ENCODE results near the gene TMEM179B. TPM values are rescaled to one million over a fixed set of nuclear protein-coding genes. Genes with fewer than 3 reads are reported as not detected.
"Not testable (repeated sequence)": the region's sequence is repeated elsewhere in the genome, so short reads cannot be mapped to it uniquely, and the experiment has no call there.

The TMEM179B gene
- total RNA-seq, 1 donor from 2014 or later: 20.5 TPM

- H3K9me3 ChIP-seq (replicated peaks): no peaks in the 10 kb centered on the region
- intact Hi-C loops (cut with micrococcal nuclease): no loop called here
Observed at GRCh38 chr11:62811659-62812058, 24.5 kb downstream of the TMEM179B start.

DNA sequence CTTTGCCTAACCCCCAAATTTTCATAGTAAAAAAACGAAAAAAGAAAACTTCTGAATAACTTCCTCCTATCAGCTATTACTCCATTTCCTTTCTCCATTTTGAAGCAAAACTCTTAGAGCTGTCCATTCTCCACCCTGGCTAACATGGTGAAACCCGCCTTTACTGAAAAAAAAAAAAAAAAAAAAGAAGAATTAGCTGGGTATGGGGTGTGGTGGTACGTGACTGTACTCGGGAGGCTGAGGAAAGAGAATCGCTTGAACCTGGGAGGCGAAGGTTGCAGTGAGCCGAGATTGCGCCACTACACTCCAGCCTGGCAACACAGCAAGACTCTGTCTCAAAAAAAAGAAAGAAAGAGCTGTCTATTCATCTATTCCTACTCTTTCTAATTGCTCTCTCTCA is 29.4 kb downstream of the TMEM179B start:
- TF ChIP-seq CTCF (IDR thresholded peaks at IDR 0.05; ENCODE audit: borderline replicate concordance): no peak
- H3K27ac ChIP-seq (replicated peaks): peak overlapping the region; percentile 11
- H3K27me3 ChIP-seq (ENCODE audit: low read depth): no peaks in the 10 kb centered on the region
- H3K36me3 ChIP-seq: peaks cover 81% of the 10 kb centered on the region
- intact Hi-C loops (cut with micrococcal nuclease): no loop called here
- no peaks in the 10 kb centered on the region for H3K4me1 ChIP-seq
- no peak for DNase-seq
- H3K4me3 ChIP-seq: no peak overlapping the region
- H3K9me3 ChIP-seq (replicated peaks): no peaks in the 10 kb centered on the region

More at GRCh38 chr11:62811659-62812058, 24.5 kb downstream of the TMEM179B start:
- peaks cover 6% of the 10 kb centered on the region for H3K4me1 ChIP-seq
- no peak overlapping the region for H3K27ac ChIP-seq (replicated peaks)
- no peaks in the 10 kb centered on the region for H3K27me3 ChIP-seq (ENCODE audit: low read depth)
- no peak overlapping the region for H3K4me3 ChIP-seq
- no peak for DNase-seq
- H3K36me3 ChIP-seq: peaks cover 36% of the 10 kb centered on the region
- TF ChIP-seq CTCF (IDR thresholded peaks at IDR 0.05; ENCODE audit: borderline replicate concordance): no peak

GRCh38 chr11:62817129-62817528 is 29.9 kb downstream of the TMEM179B start:
- no peak for DNase-seq
- Histone ChIP-seq H3K27ac (replicated peaks) (peak overlapping the region; percentile 11), H3K36me3 (peaks cover 87% of the 10 kb centered on the region), H3K27me3 (ENCODE audit: low read depth) (no peaks in the 10 kb centered on the region), H3K9me3 (replicated peaks) (no peaks in the 10 kb centered on the region), H3K4me3 (no peak overlapping the region), H3K4me1 (no peaks in the 10 kb centered on the region)
- TF ChIP-seq CTCF (IDR thresholded peaks at IDR 0.05; ENCODE audit: borderline replicate concordance): no peak
- intact Hi-C loops (cut with micrococcal nuclease): no loop called here

GRCh38 chr11:62823677-62824076 is 36.5 kb downstream of the TMEM179B start:
- Histone ChIP-seq H3K9me3 (replicated peaks) (no peaks in the 10 kb centered on the region), H3K27ac (replicated peaks) (no peak overlapping the region), H3K27me3 (ENCODE audit: low read depth) (no peaks in the 10 kb centered on the region), H3K4me1 (peaks cover 10% of the 10 kb centered on the region), H3K36me3 (peaks cover 100% of the 10 kb centered on the region), H3K4me3 (no peak overlapping the region)
- no peak for DNase-seq
- no peak for TF ChIP-seq CTCF (IDR thresholded peaks at IDR 0.05; ENCODE audit: borderline replicate concordance)
- intact Hi-C loops (cut with micrococcal nuclease): no loop called here

- H3K9me3 ChIP-seq (replicated peaks); DNase-seq; H3K27ac ChIP-seq (replicated peaks); H3K4me3 ChIP-seq; intact Hi-C loops (cut with micrococcal nuclease); H3K27me3 ChIP-seq (ENCODE audit: low read depth): not testable (repeated sequence)
- Histone ChIP-seq H3K36me3 (peaks cover 68% of the 10 kb centered on the region), H3K4me1 (peaks cover 49% of the 10 kb centered on the region)
Observed at GRCh38 chr11:62828130-62828529, 40.9 kb downstream of the TMEM179B start.

- intact Hi-C loops (cut with micrococcal nuclease): loop anchor here (10.0 kb wide), 1 partner anchor 106 kb away; the partner anchor contains the start of genes HNRNPUL2 and TTC9C
- no peaks in the 10 kb centered on the region for H3K9me3 ChIP-seq (replicated peaks)
- peaks cover 66% of the 10 kb centered on the region for H3K36me3 ChIP-seq
- H3K27me3 ChIP-seq (ENCODE audit: low read depth): no peaks in the 10 kb centered on the region
- no peak for TF ChIP-seq CTCF (IDR thresholded peaks at IDR 0.05; ENCODE audit: borderline replicate concordance)
- peak overlapping the region; percentile 96 for H3K27ac ChIP-seq (replicated peaks)
- peak overlapping the region; percentile 78 for H3K4me3 ChIP-seq
- DNase-seq: no peak
- H3K4me1 ChIP-seq: peaks cover 57% of the 10 kb centered on the region
Observed at GRCh38 chr11:62830904-62831519, 43.8 kb downstream of the TMEM179B start.

Measured in left ventricle myocardium inferior (tissue), 1 donor.